Spleen (tissue), 11 donors: ENCODE results near the gene KCNJ6. TPM values are rescaled to one million over a fixed set of nuclear protein-coding genes. Genes with fewer than 3 reads are reported as not detected.

Experiments
- DNase-seq: peaks from one replicate; pipeline ENCODE4 v3.0.0-alpha.2; 2020
- H3K27ac ChIP-seq, 8 donors: fragments of 200-600 bp; sonication (generic) in 7 of 8; 1 replicate in 4 of 8; 2 replicates in 4 of 8; pipeline versions ENCODE4 v1.5.0 to v1.8.0; 2016 to 2021; ENCODE audit warnings: inconsistent platforms in 4 of 8, mild to moderate bottlenecking in 4 of 8, moderate library complexity in 1 of 8
- H3K27me3 ChIP-seq, 7 donors: fragments of 200-600 bp; sonication (generic) in 6 of 7; replicated peaks in 1 of 7; 1 replicate in 4 of 7; 2 replicates in 3 of 7; pipeline versions ENCODE4 v1.5.0 to v1.8.0; 2016 to 2021; ENCODE audit warnings: inconsistent platforms in 3 of 7, mild to moderate bottlenecking in 1 of 7
- H3K36me3 ChIP-seq, 6 donors: fragments of 200-600 bp; sonication (generic) in 5 of 6; 1 replicate in 4 of 6; 2 replicates in 2 of 6; pipeline versions ENCODE4 v1.5.0 to v1.8.0; 2016 to 2021; ENCODE audit warnings: inconsistent platforms in 2 of 6
- H3K4me1 ChIP-seq, 6 donors: fragments of 200-600 bp; sonication (generic) in 5 of 6; 1 replicate in 3 of 6; 2 replicates in 3 of 6; pipeline versions ENCODE4 v1.5.0 to v1.8.0; 2016 to 2021; ENCODE audit warnings: inconsistent platforms in 3 of 6
- H3K4me3 ChIP-seq, 8 donors: fragments of 200-600 bp; sonication (generic) in 7 of 8; 1 replicate in 4 of 8; 2 replicates in 4 of 8; pipeline versions ENCODE4 v1.5.0 to v1.8.0; 2016 to 2021; ENCODE audit warnings: inconsistent platforms in 4 of 8, mild to moderate bottlenecking in 4 of 8, moderate library complexity in 2 of 8
- H3K9me3 ChIP-seq, 8 donors: fragments of 200-600 bp; sonication (generic) in 7 of 8; 1 replicate in 4 of 8; 2 replicates in 4 of 8; pipeline versions ENCODE4 v1.5.0 to v1.8.0; 2016 to 2021; ENCODE audit warnings: inconsistent platforms in 4 of 8
- CTCF ChIP-seq, 11 experiments: fragments of 200-600 bp in 7 of 11; fragments of 450-650 bp in 4 of 11; sonication (generic) in 4 of 11; IDR thresholded peaks in 8 of 11; conservative IDR thresholded peaks in 3 of 11; 1 replicate in 7 of 11; 2 replicates in 4 of 11; pipeline versions ENCODE4 v1.4.0 to v1.8.0; 2016 to 2021; ENCODE audit warnings: antibody characterized with exemption in 11 of 11, inconsistent platforms in 4 of 11, mild to moderate bottlenecking in 1 of 11
- POLR2A ChIP-seq, 3 donors: fragments of 450-650 bp; IDR thresholded peaks; one replicate each; pipeline ENCODE4 v1.5.1; 2017; ENCODE audit warnings: antibody characterized with exemption in 3 of 3, mild to moderate bottlenecking in 1 of 3
- POLR2AphosphoS5 ChIP-seq, 3 donors: sonication (generic); formaldehyde crosslinking; IDR thresholded peaks; one replicate each; pipeline ENCODE4 v1.5.1; 2017; ENCODE audit warnings: antibody characterized with exemption in 3 of 3
- WGBS, 5 donors: extraction: QIAGEN DNeasy Blood & Tissue Kit in 3 of 5; methylation state at CpG; one replicate each; pipeline versions ENCODE4 v1.1.5 to v1.1.7; 2013 to 2018; 5-methylcytosine and 5-hydroxymethylcytosine counted together
- intact Hi-C: fragments of 100-400 bp; cut with DNase I; formaldehyde crosslinking; loops from one replicate; pipeline ENCODE4 v1.15.0; 2023; ENCODE audit warnings: low total_unique reads
- polyA plus RNA-seq, 3 donors: library from polyadenylated mRNA; stranded (reverse); fragments of 200-250 nt; gene quantifications; one replicate each; pipeline ENCODE4 v1.2.1, GENCODE V29; 2013
- total RNA-seq, 7 donors: library from RNA; depleted of rRNA in 3 of 7; stranded (reverse); fragments of >200 nt in 3 of 7; fragmentation: NEBNext Ultra II Directional in 4 of 7; extraction: Animal tissue kit (Norgen Biotek cat#: 25700) in 4 of 7; gene quantifications; one replicate each; pipeline versions ENCODE4 v1.1.0 to v1.2.1, GENCODE V29; 2016 to 2021
- donor health status: healthy with polysubstance abuse.
- donor health status: DM: no; HTN: no; CAD: no; lungs with moderate emphysema.
- donor health status: DM: no; HTN: no; CAD: no.
- donor health status: Bipolar disorder and iron deficiency.
- donor health status: healthy.
- donor health status: DM: no; HTN: no; CAD: no.
- donor health status: DM: yes; HTN: yes; CAD: no.

KCNJ6 gene
- total and polyA plus RNA-seq, 10 donors, result under 0.01 to 0.36 (median 0.10) TPM; not detected in 6

GRCh38 chr21:37849506-37850102 lies 66.7 kb downstream of the KCNJ6 start:
- no peak for DNase-seq
- Histone ChIP-seq H3K27ac (no peak overlapping the region), H3K9me3 (peaks cover 0 to 29% (median 18%) of the 10 kb centered on the region in 8 donors), H3K4me3 (no peak overlapping the region), H3K4me1 (no peaks in the 10 kb centered on the region), H3K27me3 (peaks cover 0 to 19% (median 0%) of the 10 kb centered on the region in 7 donors), H3K36me3 (no peaks in the 10 kb centered on the region)
- no peak for TF ChIP-seq CTCF (IDR thresholded peaks at IDR 0.05 in 8 of 11, conservative IDR thresholded peaks at IDR 0.05 in 3 of 11)
- no peak for TF ChIP-seq POLR2AphosphoS5 (IDR thresholded peaks at IDR 0.05)
- no peak for TF ChIP-seq POLR2A (IDR thresholded peaks at IDR 0.05)
- 74 to 86% (median 80%) methylated on average over 4 of the region's 4 CpGs for WGBS, 5 donors
- intact Hi-C loops, result no loop called here

- Histone ChIP-seq H3K27ac (no peak overlapping the region), H3K36me3 (no peaks in the 10 kb centered on the region), H3K4me1 (no peaks in the 10 kb centered on the region), H3K9me3 (peaks cover 0 to 23% (median 12%) of the 10 kb centered on the region in 8 donors), H3K27me3 (peaks cover 0 to 19% (median 0%) of the 10 kb centered on the region in 7 donors), H3K4me3 (no peak overlapping the region)
- TF ChIP-seq CTCF (IDR thresholded peaks at IDR 0.05 in 8 of 11, conservative IDR thresholded peaks at IDR 0.05 in 3 of 11) (no peak), POLR2A (IDR thresholded peaks at IDR 0.05) (no peak), POLR2AphosphoS5 (IDR thresholded peaks at IDR 0.05) (no peak)
- WGBS, 5 donors, result 75 to 91% (median 84%) methylated on average over 7 of the region's 7 CpGs
- DNase-seq, result no peak
- intact Hi-C loops, result no loop called here
Observed at GRCh38 chr21:37848721-37849490, 67.4 kb downstream of the KCNJ6 start.

- no peak for TF ChIP-seq POLR2A (IDR thresholded peaks at IDR 0.05)
- TF ChIP-seq POLR2AphosphoS5 (IDR thresholded peaks at IDR 0.05), result no peak
- no peak for TF ChIP-seq CTCF (IDR thresholded peaks at IDR 0.05 in 8 of 11, conservative IDR thresholded peaks at IDR 0.05 in 3 of 11)
- Histone ChIP-seq H3K4me1 (no peaks in the 10 kb centered on the region), H3K36me3 (no peaks in the 10 kb centered on the region), H3K27me3 (peaks cover 0 to 19% (median 0%) of the 10 kb centered on the region in 7 donors), H3K9me3 (no peaks in the 10 kb centered on the region), H3K27ac (no peak overlapping the region), H3K4me3 (no peak overlapping the region)
- WGBS, 5 donors, result 51 to 74% (median 69%) methylated on average over 3 of the region's 3 CpGs
- no peak for DNase-seq
- intact Hi-C loops, result no loop called here
Observed at GRCh38 chr21:37845535-37845934, 70.7 kb downstream of the KCNJ6 start.

GRCh38 chr21:37843191-37843590 lies 73.1 kb downstream of the KCNJ6 start:
- TF ChIP-seq POLR2A (IDR thresholded peaks at IDR 0.05) (no peak), POLR2AphosphoS5 (IDR thresholded peaks at IDR 0.05) (no peak), CTCF (IDR thresholded peaks at IDR 0.05 in 8 of 11, conservative IDR thresholded peaks at IDR 0.05 in 3 of 11) (no peak)
- Histone ChIP-seq H3K36me3 (no peaks in the 10 kb centered on the region), H3K4me1 (no peaks in the 10 kb centered on the region), H3K27me3 (peaks cover 0 to 5% (median 0%) of the 10 kb centered on the region in 7 donors), H3K4me3 (no peak overlapping the region), H3K27ac (no peak overlapping the region), H3K9me3 (no peaks in the 10 kb centered on the region)
- DNase-seq, result no peak
- WGBS, 5 donors, result 83 to 96% (median 91%) methylated on average over 1 of the region's 1 CpG
- intact Hi-C loops, result no loop called here
